ENCODE data around the gene FUZ.

FUZ gene

GRCh38 chr19:49793561-49793840, 19.6 kb downstream of the FUZ start:
- peak in 25 of 42 donors; percentile 35 to 81 (median 49) for DNase-seq
- intact Hi-C loops (cut with DNase I): no loop called here

GRCh38 chr19:49792829-49793560, 20.1 kb downstream of the FUZ start:
- intact Hi-C loops (cut with DNase I): no loop called here
- DNase-seq: peak in 22 of 42 donors; percentile 30 to 68 (median 49)

- DNase-seq: no peak
- intact Hi-C loops (cut with DNase I): no loop called here
Observed at GRCh38 chr19:49791776-49792445, 21.2 kb downstream of the FUZ start.

- no peak for DNase-seq
- intact Hi-C loops (cut with DNase I): no loop called here
Observed at GRCh38 chr19:49790866-49791265, 22.2 kb downstream of the FUZ start.

GRCh38 chr19:49788857-49789256, 24.2 kb downstream of the FUZ start:
- intact Hi-C loops (cut with DNase I): no loop called here

GRCh38 chr19:49787746-49788145, 25.3 kb downstream of the FUZ start:
- DNase-seq: no peak
- intact Hi-C loops (cut with DNase I): no loop called here

More at GRCh38 chr19:49788857-49789256, 24.2 kb downstream of the FUZ start:
- DNase-seq: no peak

- intact Hi-C loops (cut with DNase I): no loop called here
Observed at GRCh38 chr19:49786376-49786820, 26.7 kb downstream of the FUZ start.

GRCh38 chr19:49782515-49782914, 30.6 kb downstream of the FUZ start:
- no peak for DNase-seq
- intact Hi-C loops (cut with DNase I): no loop called here

More at GRCh38 chr19:49786376-49786820, 26.7 kb downstream of the FUZ start:
- no peak for DNase-seq

- DNase-seq: no peak
- intact Hi-C loops (cut with DNase I): no loop called here
Observed at GRCh38 chr19:49781394-49781793, 31.7 kb downstream of the FUZ start.

GRCh38 chr19:49780861-49781260, 32.2 kb downstream of the FUZ start:
- no peak for DNase-seq
- intact Hi-C loops (cut with DNase I): no loop called here

- DNase-seq: no peak
- intact Hi-C loops (cut with DNase I): no loop called here
Observed at GRCh38 chr19:49779731-49780555, 33.1 kb downstream of the FUZ start.

- no peak for DNase-seq
- intact Hi-C loops (cut with DNase I): no loop called here
Observed at GRCh38 chr19:49776371-49776764, 36.7 kb downstream of the FUZ start.

GRCh38 chr19:49775742-49776370, 37.2 kb downstream of the FUZ start:
- DNase-seq: peak in 11 of 42 donors; percentile 16 to 64 (median 36)
- intact Hi-C loops (cut with DNase I): no loop called here

- DNase-seq: no peak
- intact Hi-C loops (cut with DNase I): no loop called here
Observed at GRCh38 chr19:49774969-49775368, 38.1 kb downstream of the FUZ start.

GRCh38 chr19:49773663-49774350, 39.3 kb downstream of the FUZ start:
- intact Hi-C loops (cut with DNase I): no loop called here
- DNase-seq: peak in 2 of 42 donors; percentile 15 to 44

GRCh38 chr19:49772850-49773432, 40.2 kb downstream of the FUZ start:
- no peak for DNase-seq
- intact Hi-C loops (cut with DNase I): no loop called here

GRCh38 chr19:49771674-49772139, 41.4 kb downstream of the FUZ start:
- intact Hi-C loops (cut with DNase I): no loop called here
- no peak for DNase-seq

- no peak for DNase-seq
- intact Hi-C loops (cut with DNase I): no loop called here
Observed at GRCh38 chr19:49770529-49770928, 42.6 kb downstream of the FUZ start.

Data from head of caudate nucleus (tissue), 42 donors.